Neural cell (in vitro differentiated cells): Measurements from ENCODE around the gene POLR1D. TPM values are rescaled to one million over a fixed set of nuclear protein-coding genes. Genes with fewer than 3 reads are reported as not detected.

ENCODE experiments used
- H2AFZ ChIP-seq: fragments of 200-600, 300-800 bp; sonication (generic), shearing (Covaris generic); 2 replicates; pipeline ENCODE4 v1.6.0; 2014; ENCODE audit warnings: low read depth, mild to moderate bottlenecking, antibody characterized with exemption, low read length, moderate library complexity
- H3F3A ChIP-seq: fragments of 200-600 bp; shearing (Covaris generic); 2 replicates; pipeline ENCODE4 v1.6.1; 2016; ENCODE audit warnings: mild to moderate bottlenecking, moderate library complexity, mixed read lengths, antibody characterized with exemption, low read length; ENCODE audit not compliant: insufficient read depth, poor library complexity, severe bottlenecking
- H3K27ac ChIP-seq: fragments of 200-600, 300-800 bp; sonication (generic), shearing (Covaris generic); 2 replicates; pipeline ENCODE4 v1.5.1; 2014; ENCODE audit warnings: mild to moderate bottlenecking, low read length, moderate library complexity
- H3K27me3 ChIP-seq: fragments of 300-800, 200-600 bp; sonication (generic), shearing (Covaris generic); 2 replicates; pipeline ENCODE4 v1.6.0; 2014; ENCODE audit warnings: mild to moderate bottlenecking, low read depth, low read length, moderate library complexity; ENCODE audit not compliant: insufficient read depth
- H3K36me3 ChIP-seq: fragments of 300-800, 200-600 bp; sonication (generic), shearing (Covaris generic); 2 replicates; pipeline ENCODE4 v1.5.1; 2014; ENCODE audit warnings: mild to moderate bottlenecking, antibody characterized with exemption, low read length, moderate library complexity; ENCODE audit not compliant: insufficient read depth
- H3K4me2 ChIP-seq: fragments of 300-800, 200-600 bp; sonication (generic), shearing (Covaris generic); 2 replicates; pipeline ENCODE4 v1.6.0; 2014; ENCODE audit warnings: mild to moderate bottlenecking, low read length
- H3K4me3 ChIP-seq: fragments of 300-800, 200-600 bp; sonication (generic), shearing (Covaris generic); 2 replicates; pipeline ENCODE4 v1.5.1; 2014; ENCODE audit warnings: mild to moderate bottlenecking, low read length, moderate library complexity
- H3K79me2 ChIP-seq: fragments of 200-600 bp; shearing (Covaris generic); replicated peaks from 2 replicates; pipeline ENCODE4 v1.6.0; 2014; ENCODE audit warnings: mild to moderate bottlenecking, low read length, moderate library complexity; ENCODE audit not compliant: insufficient read depth
- H3K9ac ChIP-seq: fragments of 300-800, 200-600 bp; sonication (generic), shearing (Covaris generic); 2 replicates; pipeline ENCODE4 v1.6.1; 2016; ENCODE audit warnings: mild to moderate bottlenecking, low read length, mixed read lengths
- H3K9me2 ChIP-seq: fragments of 200-600 bp; shearing (Covaris generic); 2 replicates; pipeline ENCODE4 v1.6.1; 2016; ENCODE audit warnings: mild to moderate bottlenecking, low read length, mixed read lengths; ENCODE audit not compliant: insufficient read depth
- H3K9me3 ChIP-seq: fragments of 200-600, 300-800 bp; sonication (generic), shearing (Covaris generic); 2 replicates; pipeline ENCODE4 v1.6.1; 2016; ENCODE audit warnings: mild to moderate bottlenecking, mixed run types, low read length, moderate library complexity, mixed read lengths
- H4K20me1 ChIP-seq: fragments of 200-600 bp; shearing (Covaris generic); 2 replicates; pipeline ENCODE4 v1.6.1; 2016; ENCODE audit warnings: mild to moderate bottlenecking, mixed run types; ENCODE audit not compliant: insufficient read depth
- CTCF ChIP-seq: fragments of 450-650 bp; IDR thresholded peaks from 2 replicates; pipeline ENCODE4 v1.5.1; 2014; ENCODE audit warnings: antibody characterized with exemption, mild to moderate bottlenecking, moderate library complexity; ENCODE audit not compliant: poor library complexity, severe bottlenecking
- EP300 ChIP-seq: fragments of 450-650 bp; conservative IDR thresholded peaks from 2 replicates; pipeline ENCODE4 v1.6.1; 2014; ENCODE audit warnings: antibody characterized with exemption, mild to moderate bottlenecking, moderate library complexity; ENCODE audit not compliant: poor library complexity, severe bottlenecking
- EZH2 ChIP-seq: fragments of 200-600, 300-800 bp; shearing (Covaris generic), sonication (generic); IDR thresholded peaks from 2 replicates; pipeline ENCODE4 v1.6.1; 2014; ENCODE audit warnings: antibody characterized with exemption, low read length, borderline replicate concordance, mild to moderate bottlenecking; ENCODE audit not compliant: insufficient read depth, poor library complexity, severe bottlenecking
- MXI1 ChIP-seq: fragments of 450-650 bp; conservative IDR thresholded peaks from 2 replicates; pipeline ENCODE4 v1.6.1; 2014; ENCODE audit warnings: antibody characterized with exemption, mild to moderate bottlenecking; ENCODE audit not compliant: poor library complexity, severe bottlenecking
- POLR2AphosphoS5 ChIP-seq: IDR thresholded peaks from 2 replicates; pipeline ENCODE4 v1.6.1; 2012
- RAD21 ChIP-seq: fragments of 450-650 bp; conservative IDR thresholded peaks from 2 replicates; pipeline ENCODE4 v1.6.1; 2014; ENCODE audit warnings: antibody characterized with exemption, mild to moderate bottlenecking, moderate library complexity
- REST ChIP-seq: IDR thresholded peaks from 2 replicates; pipeline ENCODE4 v1.6.1; 2012; ENCODE audit warnings: borderline replicate concordance
- SMC3 ChIP-seq: fragments of 450-650 bp; conservative IDR thresholded peaks from 2 replicates; pipeline ENCODE4 v1.6.1; 2014; ENCODE audit warnings: antibody characterized with exemption, mild to moderate bottlenecking, moderate library complexity; ENCODE audit not compliant: poor library complexity
- TAF1 ChIP-seq: IDR thresholded peaks from 2 replicates; pipeline ENCODE4 v1.6.1; 2012; ENCODE audit warnings: low read depth
- polyA plus RNA-seq: library from polyadenylated mRNA; depleted of rRNA; stranded (reverse); fragments of >200 nt; gene quantifications from 2 replicates; pipeline ENCODE4 v1.2.3, GENCODE V29; 2014

POLR1D gene
- polyA plus RNA-seq, 1 donor from 2014 or later = 179 TPM

- no peaks in the 10 kb centered on the region for H3K9me2 ChIP-seq
- H3K36me3 ChIP-seq = no peaks in the 10 kb centered on the region
- H3F3A ChIP-seq = no peaks in the 10 kb centered on the region
- H3K9ac ChIP-seq = no peak overlapping the region
- TF ChIP-seq MXI1 (no peak), TAF1 (no peak), RAD21 (no peak), REST (no peak), SMC3 (no peak), EZH2 (no peak), CTCF (no peak), POLR2AphosphoS5 (no peak)
- no peak overlapping the region for H2AFZ ChIP-seq
- H3K9me3 ChIP-seq = no peaks in the 10 kb centered on the region
- H3K27me3 ChIP-seq = no peaks in the 10 kb centered on the region
- no peaks in the 10 kb centered on the region for H3K79me2 ChIP-seq
- no peak overlapping the region for H3K27ac ChIP-seq
- no peaks in the 10 kb centered on the region for H4K20me1 ChIP-seq
- no peak overlapping the region for H3K4me2 ChIP-seq
- no peak overlapping the region for H3K4me3 ChIP-seq
These were observed 28.4 kb upstream of the POLR1D start for GRCh38 chr13:27593267-27593666.

- Histone ChIP-seq H3K9ac (no peak overlapping the region), H3K9me3 (no peaks in the 10 kb centered on the region), H4K20me1 (no peaks in the 10 kb centered on the region), H3K4me2 (no peak overlapping the region), H2AFZ (no peak overlapping the region), H3K4me3 (no peak overlapping the region), H3K27me3 (no peaks in the 10 kb centered on the region), H3K9me2 (no peaks in the 10 kb centered on the region), H3F3A (no peaks in the 10 kb centered on the region), H3K36me3 (no peaks in the 10 kb centered on the region), H3K79me2 (no peaks in the 10 kb centered on the region), H3K27ac (no peak overlapping the region)
- TF ChIP-seq MXI1 (no peak), EP300 (no peak), REST (no peak), SMC3 (no peak), POLR2AphosphoS5 (no peak), EZH2 (no peak), CTCF (no peak), RAD21 (no peak), TAF1 (no peak)
These were observed 26.5 kb upstream of the POLR1D start for GRCh38 chr13:27595055-27595811.
